Measurements from ENCODE around the gene CAMK2A.

DNA sequence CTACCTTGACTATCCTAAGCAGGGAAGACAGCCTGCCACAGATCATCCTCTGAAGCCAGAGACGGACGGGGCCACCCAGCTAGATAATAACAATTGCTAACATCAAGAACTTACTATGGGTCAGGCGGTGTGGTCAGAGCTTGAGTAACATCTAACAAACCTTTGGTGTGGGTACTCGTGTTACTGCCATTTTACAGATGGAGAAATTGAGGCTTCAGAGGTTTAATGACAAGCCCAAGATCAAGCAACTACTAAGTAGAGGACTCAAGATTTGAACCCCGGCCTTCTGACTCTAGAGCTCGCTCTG, 29.9 kb upstream of the CAMK2A start:
- TF ChIP-seq POLR2A (IDR thresholded peaks at IDR 0.05; ENCODE audit: low read depth, low read length) (no peak), CTCF (IDR thresholded peaks at IDR 0.05; ENCODE audit: extremely low read depth in 1 of 2, insufficient read depth in 1 of 2, low read depth in 1 of 2, low read length in 2 of 2) (no peak), EZH2 (IDR thresholded peaks at IDR 0.05; ENCODE audit: borderline replicate concordance, low read depth, low read length, severe bottlenecking) (no peak), POLR2AphosphoS5 (IDR thresholded peaks at IDR 0.05; ENCODE audit: insufficient read depth, low read depth, low read length) (no peak)

All from endothelial cell of umbilical vein (primary cell).